GM21529 (cell line): Measurements from ENCODE around the gene FAM234A.

Source experiments
- ATAC-seq: cut with Tn5 transposase; IDR thresholded peaks from one replicate; pipeline ENCODE4 v1.9.1; 2021; ENCODE audit not compliant: unreplicated experiment

FAM234A gene

GRCh38 chr16:293043-293775 lies 58.6 kb downstream of the FAM234A start:
- no peak for ATAC-seq

- no peak for ATAC-seq
These were observed 61.7 kb downstream of the FAM234A start for GRCh38 chr16:296276-296675.

GRCh38 chr16:296806-297510 lies 62.3 kb downstream of the FAM234A start:
- no peak for ATAC-seq

GRCh38 chr16:297832-298231 lies 63.2 kb downstream of the FAM234A start:
- no peak for ATAC-seq

GRCh38 chr16:301235-301634 lies 66.6 kb downstream of the FAM234A start:
- ATAC-seq = no peak

GRCh38 chr16:301950-302349 lies 67.3 kb downstream of the FAM234A start:
- no peak for ATAC-seq

- ATAC-seq = no peak
These were observed 69.3 kb downstream of the FAM234A start for GRCh38 chr16:303760-304505.

GRCh38 chr16:305916-306626 lies 71.5 kb downstream of the FAM234A start:
- no peak for ATAC-seq

GRCh38 chr16:306911-307370 lies 72.3 kb downstream of the FAM234A start:
- ATAC-seq = no peak

GRCh38 chr16:307691-308312 lies 73.2 kb downstream of the FAM234A start:
- no peak for ATAC-seq

GRCh38 chr16:309476-309875 lies 74.9 kb downstream of the FAM234A start:
- no peak for ATAC-seq

GRCh38 chr16:311725-312124 lies 77.1 kb downstream of the FAM234A start:
- ATAC-seq = no peak

GRCh38 chr16:314351-314750 lies 79.7 kb downstream of the FAM234A start:
- no peak for ATAC-seq

GRCh38 chr16:314795-315299 lies 80.2 kb downstream of the FAM234A start:
- ATAC-seq = no peak
